Middle frontal gyrus (tissue), 1 donor: ENCODE measurements around the gene CUX1.
"Not testable (repeated sequence)": the region's sequence is repeated elsewhere in the genome, so short reads cannot be mapped to it uniquely, and the experiment has no call there.

Experiments
- DNase-seq: peaks from one replicate; pipeline ENCODE4 v3.0.0-alpha.2; 2015; ENCODE audit warnings: low spot score; ENCODE audit errors: extremely low spot score

CUX1 gene

GRCh38 chr7:102325106-102325505 is 507.7 kb downstream of the CUX1 start:
- not testable (repeated sequence) for DNase-seq

GRCh38 chr7:102326157-102326889 is 508.9 kb downstream of the CUX1 start:
- no peak for DNase-seq

GRCh38 chr7:102327183-102327582 is 509.8 kb downstream of the CUX1 start:
- not testable (repeated sequence) for DNase-seq

- DNase-seq: not testable (repeated sequence)
Observed at GRCh38 chr7:102328863-102329262, 511.4 kb downstream of the CUX1 start.

- DNase-seq: not testable (repeated sequence)
Observed at GRCh38 chr7:102329366-102329765, 511.9 kb downstream of the CUX1 start.

- not testable (repeated sequence) for DNase-seq
Observed at GRCh38 chr7:102330666-102331460, 513.4 kb downstream of the CUX1 start.
